ENCODE data around the gene HIVEP3.

HIVEP3 gene

GRCh38 chr1:41895552-41895951 is 23.2 kb downstream of the HIVEP3 start:
- Histone ChIP-seq H3K27ac (no peak overlapping the region), H3K4me3 (no peak overlapping the region)
- no peak for DNase-seq (ENCODE audit: low spot score)
- no peak for TF ChIP-seq CTCF (IDR thresholded peaks at IDR 0.05)

DNA sequence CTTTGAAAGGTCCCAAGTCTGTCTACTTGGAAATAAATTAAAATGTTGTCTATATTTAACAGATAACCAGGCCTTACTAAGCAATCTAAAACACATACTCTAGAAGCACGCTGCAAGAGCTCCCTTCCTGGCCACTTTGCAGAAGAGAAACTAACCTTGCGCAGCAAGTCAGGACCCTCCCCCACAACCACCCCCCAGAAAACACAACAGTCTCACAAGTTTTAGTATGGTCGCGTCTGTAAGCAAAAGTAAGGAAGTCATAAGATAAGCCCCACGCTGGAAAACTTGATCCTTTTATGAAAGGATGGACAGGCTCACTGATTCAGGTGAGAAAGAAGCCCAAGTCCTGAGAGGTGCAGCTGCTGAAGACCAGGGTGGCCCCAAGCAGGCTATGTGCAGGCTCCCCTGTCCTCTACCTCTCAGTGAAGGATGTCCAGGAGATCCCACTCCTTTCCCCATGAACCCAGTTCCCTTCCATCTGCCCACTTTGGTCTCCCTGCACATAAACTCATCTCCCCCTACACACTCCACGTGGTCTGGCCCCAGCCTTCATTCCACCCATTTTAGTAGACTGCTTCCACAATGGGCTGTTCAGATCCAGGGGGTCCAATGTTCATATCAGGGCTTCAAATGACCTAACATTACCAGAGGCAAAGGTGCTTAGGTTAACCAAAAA is 23.8 kb downstream of the HIVEP3 start:
- Histone ChIP-seq H3K27ac (no peak overlapping the region), H3K4me3 (no peak overlapping the region)
- no peak for DNase-seq (ENCODE audit: low spot score)
- no peak for TF ChIP-seq CTCF (IDR thresholded peaks at IDR 0.05)

DNA sequence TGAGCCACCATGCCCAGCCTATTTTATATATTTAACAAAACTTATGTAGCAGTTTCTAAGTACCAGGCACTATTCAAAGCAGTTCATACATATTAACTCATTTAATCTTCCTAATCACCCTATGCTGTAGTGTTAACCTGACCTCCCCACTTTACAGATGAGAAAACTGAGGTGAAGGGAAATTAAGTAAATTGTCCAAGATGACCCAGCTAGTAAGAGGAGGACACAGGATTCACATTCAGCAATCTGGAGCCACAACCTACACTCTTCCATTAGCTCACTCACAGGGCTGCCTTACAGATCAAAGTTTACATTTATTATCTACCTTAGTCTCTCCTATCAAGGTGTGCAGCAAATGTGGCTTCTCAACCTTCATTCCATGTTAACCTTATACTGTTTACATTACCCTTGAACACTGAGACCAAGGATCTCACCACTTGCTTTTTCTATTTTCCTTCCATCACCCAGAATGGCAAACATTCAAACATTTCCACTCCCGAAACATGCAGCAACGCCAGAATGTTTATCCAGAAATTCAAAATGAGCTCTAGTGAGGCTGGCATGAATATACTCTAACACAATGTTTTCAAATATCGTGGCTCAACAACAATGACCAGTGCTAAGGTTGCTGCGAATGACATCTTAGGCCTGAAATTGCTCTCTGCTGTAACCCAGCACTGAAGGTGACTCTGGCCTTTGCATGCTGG is 24.5 kb downstream of the HIVEP3 start:
- no peak overlapping the region for H3K27ac ChIP-seq
- no peak for DNase-seq (ENCODE audit: low spot score)
- no peak overlapping the region for H3K4me3 ChIP-seq
- no peak for TF ChIP-seq CTCF (IDR thresholded peaks at IDR 0.05)

- TF ChIP-seq CTCF (IDR thresholded peaks at IDR 0.05) = no peak
- no peak for DNase-seq (ENCODE audit: low spot score)
- H3K4me3 ChIP-seq = no peak overlapping the region
- H3K27ac ChIP-seq = no peak overlapping the region
Measured at GRCh38 chr1:41892301-41892781, 26.4 kb downstream of the HIVEP3 start.

DNA sequence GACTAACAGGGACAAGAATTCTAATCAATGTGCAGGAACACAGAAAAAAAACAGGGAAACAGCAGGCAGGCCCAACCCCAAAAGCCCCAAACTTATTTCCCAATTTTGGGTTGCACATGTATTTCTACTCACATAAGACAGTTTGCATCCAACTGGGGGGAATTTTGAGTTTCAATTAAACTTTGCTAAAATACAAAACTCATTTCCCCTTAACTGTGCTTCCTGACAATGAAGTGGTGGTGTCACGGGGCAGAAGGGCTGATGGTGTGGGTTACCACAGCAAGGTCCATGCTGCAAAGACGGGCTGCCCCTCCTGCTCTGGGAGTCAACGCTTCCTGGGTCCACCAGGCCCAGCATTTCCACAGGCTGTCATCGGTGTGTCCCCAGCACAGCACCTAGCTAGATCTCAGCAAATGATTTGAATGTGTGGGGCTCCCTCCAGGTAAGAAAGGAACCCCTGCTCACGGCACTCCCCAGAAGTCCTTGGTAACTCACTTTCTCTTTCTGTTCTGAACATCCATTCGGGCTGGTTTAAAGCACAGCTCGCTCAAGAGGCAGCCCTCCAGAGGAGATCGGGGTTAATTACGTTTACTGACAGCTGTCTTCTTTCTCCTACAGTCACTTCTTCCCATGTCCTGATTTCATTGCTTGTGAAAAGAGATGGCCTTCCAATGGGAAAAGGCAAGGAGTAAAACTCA is 27.4 kb downstream of the HIVEP3 start:
- H3K27ac ChIP-seq = peak overlapping the region; percentile 9 to 70
- H3K4me3 ChIP-seq = peak overlapping the region; percentile 63
- DNase-seq (ENCODE audit: low spot score) = no peak
- TF ChIP-seq CTCF (IDR thresholded peaks at IDR 0.05) = no peak

DNA sequence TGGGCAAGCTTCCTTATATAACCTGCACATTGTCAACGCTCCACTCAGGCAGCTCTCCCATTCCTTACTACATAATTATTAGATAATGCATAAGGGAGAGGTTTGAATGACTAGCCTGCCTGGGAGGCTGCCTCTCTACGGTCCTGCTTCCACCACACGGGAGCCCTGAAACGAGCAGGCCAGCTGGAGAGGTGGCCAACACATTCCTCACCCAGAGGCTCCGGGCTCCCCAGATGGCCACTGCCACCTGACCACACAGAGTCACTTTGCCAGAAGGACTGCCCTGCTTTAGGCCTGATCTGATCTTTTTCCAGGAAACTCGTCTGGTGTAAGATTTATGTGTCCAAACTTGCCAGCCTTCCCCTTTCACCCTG is 27.9 kb downstream of the HIVEP3 start:
- Histone ChIP-seq H3K27ac (peak overlapping the region in 1 of 2 donors; percentile 70), H3K4me3 (no peak overlapping the region)
- DNase-seq (ENCODE audit: low spot score) = no peak
- no peak for TF ChIP-seq CTCF (IDR thresholded peaks at IDR 0.05)

Measured in coronary artery (tissue), 2 donors.